GM19438 (cell line): ENCODE measurements around the gene FKBP10.
"Not testable (repeated sequence)": the region's sequence is repeated elsewhere in the genome, so short reads cannot be mapped to it uniquely, and the experiment has no call there.

ENCODE experiments used
- ATAC-seq: cut with Tn5 transposase; IDR thresholded peaks from one replicate; pipeline ENCODE4 v1.9.1; 2021; ENCODE audit warnings: low read depth; ENCODE audit not compliant: unreplicated experiment

Gene FKBP10, protein sequence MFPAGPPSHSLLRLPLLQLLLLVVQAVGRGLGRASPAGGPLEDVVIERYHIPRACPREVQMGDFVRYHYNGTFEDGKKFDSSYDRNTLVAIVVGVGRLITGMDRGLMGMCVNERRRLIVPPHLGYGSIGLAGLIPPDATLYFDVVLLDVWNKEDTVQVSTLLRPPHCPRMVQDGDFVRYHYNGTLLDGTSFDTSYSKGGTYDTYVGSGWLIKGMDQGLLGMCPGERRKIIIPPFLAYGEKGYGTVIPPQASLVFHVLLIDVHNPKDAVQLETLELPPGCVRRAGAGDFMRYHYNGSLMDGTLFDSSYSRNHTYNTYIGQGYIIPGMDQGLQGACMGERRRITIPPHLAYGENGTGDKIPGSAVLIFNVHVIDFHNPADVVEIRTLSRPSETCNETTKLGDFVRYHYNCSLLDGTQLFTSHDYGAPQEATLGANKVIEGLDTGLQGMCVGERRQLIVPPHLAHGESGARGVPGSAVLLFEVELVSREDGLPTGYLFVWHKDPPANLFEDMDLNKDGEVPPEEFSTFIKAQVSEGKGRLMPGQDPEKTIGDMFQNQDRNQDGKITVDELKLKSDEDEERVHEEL

DNA sequence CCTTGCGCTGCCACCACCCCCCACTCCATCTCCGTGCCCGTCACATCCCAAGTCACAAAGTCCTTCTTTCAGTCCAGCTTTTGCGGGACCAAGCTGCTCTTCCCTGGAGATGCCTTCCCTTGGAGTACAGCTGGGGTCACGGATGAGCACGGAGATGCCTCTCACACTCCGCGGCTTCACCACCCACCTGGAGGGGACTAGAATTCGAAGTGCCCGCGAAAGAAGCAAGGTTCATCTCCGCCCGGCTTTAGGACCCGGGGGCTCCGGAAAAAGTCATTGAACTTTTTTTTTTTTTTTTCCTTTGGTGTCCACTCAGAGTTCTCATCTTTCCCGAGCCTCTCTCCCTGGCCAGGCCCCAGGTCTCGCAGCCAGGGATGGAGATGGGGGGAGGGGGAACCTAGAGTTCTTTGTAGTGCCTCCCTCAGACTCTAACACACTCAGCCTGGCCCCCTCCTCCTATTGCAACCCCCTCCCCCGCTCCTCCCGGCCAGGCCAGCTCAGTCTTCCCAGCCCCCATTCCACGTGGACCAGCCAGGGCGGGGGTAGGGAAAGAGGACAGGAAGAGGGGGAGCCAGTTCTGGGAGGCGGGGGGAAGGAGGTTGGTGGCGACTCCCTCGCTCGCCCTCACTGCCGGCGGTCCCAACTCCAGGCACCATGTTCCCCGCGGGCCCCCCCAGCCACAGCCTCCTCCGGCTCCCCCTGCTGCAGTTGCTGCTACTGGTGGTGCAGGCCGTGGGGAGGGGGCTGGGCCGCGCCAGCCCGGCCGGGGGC, at the start of gene FKBP10:
TSS of gene FKBP10 (plus strand) at position 624 of the 771 bp plus-strand sequence. CDS start at position 655, 31 bp downstream.
- ATAC-seq, result no peak

- no peak for ATAC-seq
These were observed 49.5 kb upstream of the FKBP10 start for GRCh38 chr17:41763327-41763726.

GRCh38 chr17:41766135-41766534, 46.7 kb upstream of the FKBP10 start:
- ATAC-seq, result no peak

GRCh38 chr17:41767324-41768042, 45.3 kb upstream of the FKBP10 start:
- ATAC-seq, result no peak

GRCh38 chr17:41768682-41769288, 44.0 kb upstream of the FKBP10 start:
- no peak for ATAC-seq

DNA sequence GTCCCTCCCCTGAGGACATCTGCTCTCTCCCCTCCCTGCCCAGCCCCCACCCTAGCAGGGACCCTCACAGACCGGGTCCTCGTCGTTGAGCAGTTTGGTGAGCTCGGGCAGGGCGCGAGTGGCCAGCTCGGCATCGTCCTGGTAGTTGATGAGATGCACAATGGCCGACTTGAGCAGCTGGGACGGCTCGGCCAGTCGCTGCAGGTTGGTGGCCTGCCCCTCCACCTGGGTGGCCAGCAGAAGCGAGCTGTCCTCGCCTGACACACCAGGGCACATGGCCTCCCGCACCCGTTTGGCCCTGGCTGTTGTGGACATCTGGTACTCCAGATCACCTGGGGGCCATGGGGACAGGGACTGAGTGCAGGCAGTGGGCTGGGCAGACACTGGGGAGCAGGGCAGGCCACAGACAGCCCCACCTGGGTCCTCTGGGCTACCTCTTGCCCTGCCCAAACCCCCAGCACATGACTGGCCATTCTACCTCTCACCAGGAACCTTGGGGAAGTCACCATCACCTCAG, 43.4 kb upstream of the FKBP10 start:
- ATAC-seq, result no peak

GRCh38 chr17:41769985-41770384, 42.8 kb upstream of the FKBP10 start:
- ATAC-seq, result no peak

DNA sequence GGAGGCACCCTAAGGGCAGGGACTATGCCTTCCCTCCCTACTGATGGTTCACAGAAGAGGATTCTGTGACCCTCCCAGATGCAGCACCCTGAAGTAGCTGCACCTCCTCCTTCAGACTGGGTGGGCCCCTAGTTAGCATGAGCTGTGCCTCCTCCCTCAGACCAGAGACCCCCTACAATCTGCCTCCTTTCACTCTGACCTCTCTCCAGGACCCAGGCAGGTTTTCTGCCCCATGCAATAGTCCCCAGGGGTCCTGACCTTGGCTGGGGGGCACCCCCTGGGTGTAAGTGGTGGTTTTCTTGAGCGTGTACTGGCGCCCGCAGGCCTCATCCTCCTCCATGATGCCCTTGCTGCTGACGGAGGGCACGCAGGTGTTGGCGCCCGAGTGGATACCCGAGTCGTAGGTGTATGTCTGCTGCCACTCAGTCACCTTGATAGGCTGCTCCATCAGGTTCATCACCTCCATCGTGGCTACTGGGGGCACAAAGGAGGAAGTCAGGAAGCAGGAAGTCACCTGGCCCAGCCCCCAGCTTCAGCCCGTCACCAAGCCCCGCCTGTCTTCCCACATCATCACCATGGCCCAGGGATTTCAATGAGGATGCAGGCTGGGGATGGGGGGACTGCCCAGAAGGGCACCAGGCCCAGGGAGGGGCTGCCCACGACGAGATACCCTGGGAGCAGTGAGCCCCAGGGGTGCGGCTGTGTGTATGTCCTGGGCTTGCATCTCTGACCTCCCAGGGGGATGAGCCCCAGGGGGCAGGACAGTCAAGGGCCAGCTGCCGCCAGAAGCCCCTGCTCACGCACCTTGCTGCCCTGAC, 41.2 kb upstream of the FKBP10 start:
- no peak for ATAC-seq

- ATAC-seq, result no peak
These were observed 40.6 kb upstream of the FKBP10 start for GRCh38 chr17:41772218-41772585.

- ATAC-seq, result no peak
These were observed 40.1 kb upstream of the FKBP10 start for GRCh38 chr17:41772586-41773189.

DNA sequence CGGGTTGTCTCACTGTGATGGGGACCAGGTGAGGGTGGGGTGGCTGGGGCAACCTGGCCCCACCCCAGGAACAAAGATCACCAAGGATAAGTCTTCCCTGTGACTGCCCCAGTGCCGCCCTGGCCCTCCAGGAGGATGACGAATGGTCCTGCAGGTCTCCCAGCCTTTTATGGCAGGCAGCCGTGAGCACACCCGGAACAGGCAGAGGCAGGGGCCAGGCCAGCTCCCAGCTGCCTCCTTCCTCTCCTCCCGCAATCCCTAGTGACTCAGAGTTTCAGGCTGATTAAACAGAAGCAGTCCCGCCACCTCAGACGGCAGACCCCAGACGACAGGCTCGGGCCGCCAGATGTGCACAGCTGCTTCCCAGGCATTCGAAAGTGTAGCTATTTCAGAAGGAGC, 39.6 kb upstream of the FKBP10 start:
- no peak for ATAC-seq

- no peak for ATAC-seq
These were observed 39.0 kb upstream of the FKBP10 start for GRCh38 chr17:41773731-41774193.

GRCh38 chr17:41775394-41776226, 37.2 kb upstream of the FKBP10 start:
- ATAC-seq, result no peak

GRCh38 chr17:41776262-41776900, 36.4 kb upstream of the FKBP10 start:
- not testable (repeated sequence) for ATAC-seq

DNA sequence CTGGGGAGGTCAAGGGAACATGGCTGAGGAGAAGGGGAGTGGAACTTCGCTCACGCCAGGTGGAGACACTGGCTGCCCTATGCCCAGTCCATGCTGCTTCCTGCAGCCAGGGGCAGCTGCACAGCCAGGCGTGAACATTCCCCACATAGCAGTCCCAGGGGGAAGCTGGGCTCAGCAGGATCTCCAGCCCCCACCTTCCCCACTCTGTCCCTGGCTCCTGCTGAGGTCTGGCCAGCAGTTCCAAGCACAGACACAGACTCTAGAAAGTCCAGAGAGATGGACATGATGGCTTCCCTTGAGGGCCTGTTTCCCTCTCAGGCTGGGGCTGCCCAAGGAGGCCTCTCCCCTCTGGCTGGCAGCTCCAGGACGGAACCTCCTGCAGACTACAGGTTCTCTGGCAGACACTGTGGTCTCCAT, 35.6 kb upstream of the FKBP10 start:
- no peak for ATAC-seq

GRCh38 chr17:41777574-41778188, 35.1 kb upstream of the FKBP10 start:
- ATAC-seq, result no peak

DNA sequence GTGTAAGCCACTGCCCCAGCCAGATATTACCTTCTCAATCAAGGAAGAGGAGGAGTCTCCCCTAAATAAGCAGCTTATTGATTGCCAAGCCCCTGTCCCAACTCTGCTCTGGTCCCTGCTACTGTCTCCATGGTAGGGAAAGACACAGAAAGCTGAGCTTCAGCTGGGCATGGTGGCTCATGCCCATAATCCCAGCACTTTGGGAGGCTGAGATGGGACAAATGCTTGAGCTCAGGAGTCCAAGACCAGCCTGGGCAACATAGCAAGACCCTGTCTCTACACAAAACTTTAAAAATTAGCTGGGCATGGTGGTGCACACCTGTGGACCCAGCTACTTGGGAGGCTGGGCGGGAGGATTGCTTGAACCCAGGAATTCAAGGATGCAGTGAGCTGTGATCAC, 32.9 kb upstream of the FKBP10 start:
- ATAC-seq, result no peak
